GM12873 (cell line): ENCODE data around the gene C5orf22.

Source experiments
- TF ChIP-seq, protein P1 (sequence below): IDR thresholded peaks from 2 replicates; pipeline ENCODE4 v1.5.1; 2012; ENCODE audit warnings: low read depth, mild to moderate bottlenecking, moderate library complexity, low read length, control low read depth; ENCODE audit not compliant: insufficient read depth; ENCODE audit errors: missing control alignments

Gene C5orf22

DNA sequence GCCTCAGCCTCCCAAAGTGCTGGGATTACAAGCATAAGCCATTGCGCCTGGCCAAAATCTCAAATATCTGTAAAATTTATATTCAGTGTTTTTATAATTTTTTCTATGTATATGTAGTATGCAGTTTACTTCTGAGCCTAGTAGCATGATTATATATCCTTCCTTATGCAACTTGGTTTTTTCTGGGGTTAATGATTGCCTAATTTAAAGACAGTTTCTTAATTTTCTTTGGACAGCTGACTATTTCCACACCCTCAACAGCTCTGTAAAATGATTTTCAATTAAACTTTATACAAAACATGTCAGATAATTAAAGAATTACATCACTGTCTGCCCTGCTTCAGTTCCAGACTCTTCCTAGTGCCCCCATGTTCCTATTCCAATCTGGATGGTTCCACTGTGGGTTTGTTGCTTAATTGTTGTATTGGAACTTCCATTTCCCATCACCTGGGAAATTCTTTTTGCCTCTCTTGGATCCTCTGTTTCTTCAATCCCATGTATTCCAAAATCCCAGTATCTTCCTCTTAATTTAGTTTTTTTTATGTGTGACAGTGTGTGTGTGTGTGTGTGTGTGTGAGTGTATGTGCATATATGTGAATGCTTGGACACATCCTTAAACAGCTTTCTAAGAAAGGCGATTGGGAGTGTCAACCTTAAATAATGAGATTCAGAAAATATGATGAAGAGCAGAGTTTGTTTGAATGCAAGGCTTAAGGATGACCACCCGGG, 53.2 kb downstream of the C5orf22 start:
- TF ChIP-seq, protein P1, sequence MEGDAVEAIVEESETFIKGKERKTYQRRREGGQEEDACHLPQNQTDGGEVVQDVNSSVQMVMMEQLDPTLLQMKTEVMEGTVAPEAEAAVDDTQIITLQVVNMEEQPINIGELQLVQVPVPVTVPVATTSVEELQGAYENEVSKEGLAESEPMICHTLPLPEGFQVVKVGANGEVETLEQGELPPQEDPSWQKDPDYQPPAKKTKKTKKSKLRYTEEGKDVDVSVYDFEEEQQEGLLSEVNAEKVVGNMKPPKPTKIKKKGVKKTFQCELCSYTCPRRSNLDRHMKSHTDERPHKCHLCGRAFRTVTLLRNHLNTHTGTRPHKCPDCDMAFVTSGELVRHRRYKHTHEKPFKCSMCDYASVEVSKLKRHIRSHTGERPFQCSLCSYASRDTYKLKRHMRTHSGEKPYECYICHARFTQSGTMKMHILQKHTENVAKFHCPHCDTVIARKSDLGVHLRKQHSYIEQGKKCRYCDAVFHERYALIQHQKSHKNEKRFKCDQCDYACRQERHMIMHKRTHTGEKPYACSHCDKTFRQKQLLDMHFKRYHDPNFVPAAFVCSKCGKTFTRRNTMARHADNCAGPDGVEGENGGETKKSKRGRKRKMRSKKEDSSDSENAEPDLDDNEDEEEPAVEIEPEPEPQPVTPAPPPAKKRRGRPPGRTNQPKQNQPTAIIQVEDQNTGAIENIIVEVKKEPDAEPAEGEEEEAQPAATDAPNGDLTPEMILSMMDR: no peak

DNA sequence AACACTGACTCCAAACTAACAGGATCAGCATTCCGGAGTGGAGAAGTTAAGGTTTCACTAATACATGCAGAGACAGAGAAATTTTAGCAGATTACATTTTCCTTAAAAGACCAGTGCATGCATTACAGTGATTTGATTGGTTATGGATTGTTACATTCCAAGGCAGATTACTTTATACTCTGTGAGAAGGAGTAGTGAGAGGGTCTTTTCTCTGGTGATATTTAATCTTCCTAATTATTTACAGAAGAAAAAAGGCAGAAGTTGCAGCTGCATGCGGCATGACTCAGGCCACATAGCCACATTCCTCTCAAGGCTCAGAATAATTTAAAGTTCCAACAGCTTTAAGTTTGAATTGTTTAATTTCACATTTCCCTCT, 53.8 kb downstream of the C5orf22 start:
- TF ChIP-seq, protein P1: no peak

DNA sequence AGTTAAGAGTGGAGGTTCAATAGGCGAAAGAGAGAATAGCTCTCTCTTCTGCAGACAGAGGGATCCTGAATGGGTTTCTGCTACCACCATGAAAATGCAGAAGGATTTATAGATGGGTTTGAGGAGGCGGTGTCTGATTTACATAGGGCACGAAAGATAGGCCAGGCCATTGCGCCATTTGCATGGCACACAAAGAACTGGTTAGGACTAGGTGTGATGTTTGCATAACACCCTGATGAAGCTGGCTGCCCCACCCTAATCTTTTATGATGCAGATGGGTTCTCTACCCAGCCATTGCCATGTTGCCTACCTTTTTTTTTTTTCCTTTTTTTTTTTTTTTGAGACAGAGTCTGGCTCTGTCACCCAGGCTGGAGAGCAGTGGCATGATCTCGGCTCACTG, 55.4 kb downstream of the C5orf22 start:
- TF ChIP-seq, protein P1: no peak

DNA sequence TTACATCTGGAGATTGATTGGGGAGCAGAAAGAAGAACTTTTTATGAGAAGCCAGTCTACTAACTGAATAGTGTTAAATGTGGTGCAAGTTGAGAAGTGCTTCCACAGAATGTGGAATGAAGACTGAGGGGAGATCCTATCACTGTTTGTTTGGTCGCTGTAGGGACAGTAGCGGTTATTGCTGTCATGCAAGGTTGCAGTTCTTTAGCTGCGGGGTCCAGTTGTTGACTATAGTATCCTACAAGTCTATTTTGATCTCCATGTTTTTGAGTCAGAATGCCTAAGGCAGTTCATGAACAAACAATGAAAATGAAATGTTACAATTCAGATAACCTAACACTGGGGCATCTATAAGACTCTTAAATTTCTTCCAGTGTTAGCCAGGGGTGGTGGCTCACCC, 61.6 kb downstream of the C5orf22 start:
- TF ChIP-seq, protein P1: no peak

DNA sequence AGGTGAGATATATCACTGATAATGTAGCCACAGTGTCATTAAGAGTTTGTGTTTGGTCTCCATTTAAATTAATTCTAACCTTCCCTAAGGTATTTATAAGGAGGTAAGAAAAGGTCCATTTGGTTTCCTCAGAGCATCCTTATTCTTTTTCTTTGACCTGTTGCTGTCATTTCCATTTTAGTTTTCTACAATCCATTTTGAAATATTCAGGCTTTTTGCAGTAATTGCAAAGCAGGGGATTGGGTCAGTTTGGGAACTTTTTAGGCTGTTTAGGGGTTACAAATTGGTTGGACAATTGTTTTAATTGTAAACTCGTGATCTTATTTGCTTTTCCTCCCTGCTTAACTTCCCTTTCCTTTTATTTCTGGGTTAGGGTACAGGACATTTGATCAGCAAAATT, 64.3 kb downstream of the C5orf22 start:
- TF ChIP-seq, protein P1: no peak

DNA sequence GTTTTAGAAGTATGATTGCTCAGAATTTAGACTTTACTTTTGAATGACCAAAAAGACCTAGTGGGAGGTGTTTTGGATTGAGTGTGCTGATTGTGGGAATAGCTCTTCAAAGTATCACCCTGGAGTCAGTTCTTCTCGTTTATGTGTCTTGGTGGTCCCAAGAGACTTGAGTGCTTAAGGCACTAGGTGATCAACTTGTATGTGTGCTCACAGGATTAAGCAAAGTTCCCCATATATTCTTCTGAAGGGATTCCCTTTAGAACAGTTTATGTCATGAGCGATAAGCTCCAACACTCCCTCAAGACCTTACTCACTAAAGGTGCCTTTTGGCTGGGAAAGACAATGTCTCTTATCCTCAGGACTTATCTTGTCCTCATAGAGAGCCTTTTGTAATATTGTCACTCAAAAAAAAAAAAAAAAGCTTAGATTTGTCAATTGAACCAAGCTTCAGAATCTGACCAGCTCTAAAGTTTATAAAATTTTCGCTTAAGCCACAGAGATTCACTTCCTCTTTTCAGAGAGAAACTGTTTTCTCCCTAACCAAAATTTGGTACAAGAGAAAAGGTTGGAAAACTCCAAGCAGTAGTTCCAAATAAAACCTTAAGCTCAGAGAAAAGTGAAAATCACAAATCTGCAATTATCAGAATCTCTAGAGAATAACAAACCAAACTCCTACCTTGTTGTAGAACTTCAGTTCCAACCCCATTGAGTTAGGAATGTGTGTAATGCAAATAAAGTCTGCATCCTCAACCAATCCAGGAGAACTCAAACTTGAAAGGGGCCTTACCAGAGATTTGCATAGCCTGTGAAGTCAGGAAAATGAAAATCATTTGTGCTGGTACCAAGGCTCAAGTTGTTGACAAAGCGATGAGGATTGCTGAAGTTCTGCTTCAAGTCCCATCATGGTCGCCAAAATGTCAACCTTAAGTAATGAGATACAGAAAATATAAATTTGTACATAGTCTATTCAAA, 66.8 kb downstream of the C5orf22 start:
- TF ChIP-seq, protein P1: no peak

DNA sequence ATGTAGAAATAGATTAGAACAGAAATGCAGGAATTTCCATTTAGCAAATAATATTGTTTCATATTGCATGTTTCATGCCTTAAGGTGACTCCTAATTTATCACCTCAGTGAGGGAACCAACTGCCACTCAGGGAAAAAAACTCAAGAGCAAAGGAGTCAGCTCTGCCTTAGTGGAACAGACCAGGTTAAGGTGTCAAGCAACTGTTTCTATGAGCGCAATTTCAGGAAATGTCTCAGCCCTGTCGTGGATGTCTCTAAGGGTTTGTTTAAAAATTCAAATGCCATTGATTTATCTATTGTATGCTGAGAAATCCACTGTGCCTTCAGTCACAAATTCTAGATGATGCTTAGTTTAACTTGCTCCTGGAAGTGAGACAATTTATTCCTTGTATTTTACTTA, 72.1 kb downstream of the C5orf22 start:
- TF ChIP-seq, protein P1: no peak
